Measurements from ENCODE around the gene SKI.

The SKI gene

DNA sequence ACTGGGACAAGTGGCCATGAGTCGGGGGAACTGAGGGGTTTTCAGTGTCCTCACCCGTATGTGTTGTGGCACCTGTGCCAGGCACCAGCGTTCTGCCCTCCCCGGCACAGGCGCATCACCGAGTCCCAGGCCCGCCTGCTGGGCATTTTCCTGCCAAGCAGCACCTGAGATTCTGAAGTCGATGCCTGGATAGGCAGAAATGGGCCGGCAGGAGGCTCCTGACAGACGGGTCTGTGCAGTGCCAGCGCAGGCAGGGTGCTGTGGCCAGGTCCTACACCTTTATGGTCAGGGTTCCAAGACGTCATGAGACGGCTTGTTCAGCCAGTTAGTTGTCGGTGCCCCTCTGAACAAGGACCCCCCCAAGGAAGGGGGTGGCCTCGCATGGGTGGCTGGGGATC, 44.2 kb upstream of the SKI start:
- peaks cover 60% of the 10 kb centered on the region for H3K36me3 ChIP-seq (ENCODE audit: insufficient read depth, insufficient read length, low read length)
- no peak overlapping the region for H3K9ac ChIP-seq (ENCODE audit: insufficient read length, low read depth)
- no peak for DNase-seq (ENCODE audit: low read depth, low spot score)
- H3K4me3 ChIP-seq (ENCODE audit: insufficient read length, low read depth) = no peak overlapping the region
- peaks cover 2% of the 10 kb centered on the region for H3K4me1 ChIP-seq (ENCODE audit: insufficient read depth, insufficient read length)
- no peaks in the 10 kb centered on the region for H3K9me3 ChIP-seq (ENCODE audit: insufficient read depth, low read length)
- H3K27me3 ChIP-seq (ENCODE audit: insufficient read depth, insufficient read length) = no peaks in the 10 kb centered on the region
- TF ChIP-seq ZNF274 (IDR thresholded peaks at IDR 0.05; ENCODE audit: low read depth, low read length) (no peak), SUZ12 (IDR thresholded peaks at IDR 0.05; ENCODE audit: extremely low read depth, insufficient read depth, insufficient read length) (no peak), YY1 (IDR thresholded peaks at IDR 0.05; ENCODE audit: insufficient read depth, insufficient read length) (no peak)

DNA sequence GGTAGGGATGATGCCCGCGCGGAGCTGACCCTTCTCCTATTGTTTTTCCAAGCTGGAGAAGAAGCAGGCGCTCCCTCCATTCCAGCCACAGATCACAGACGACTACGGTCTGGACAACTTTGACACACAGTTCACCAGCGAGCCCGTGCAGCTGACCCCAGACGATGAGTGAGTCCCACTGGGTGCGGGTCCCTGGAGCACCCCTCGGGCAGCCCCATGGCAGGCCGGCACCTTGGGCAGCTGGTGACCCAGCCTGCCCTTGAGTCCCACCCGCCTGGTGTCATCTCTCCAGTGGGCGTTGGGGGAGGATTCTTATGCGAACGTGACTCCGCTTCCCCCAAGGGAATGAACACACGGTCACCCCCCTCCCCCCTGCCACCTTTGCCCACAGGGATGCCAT, 43.6 kb upstream of the SKI start:
- Histone ChIP-seq H3K36me3 (ENCODE audit: insufficient read depth, insufficient read length, low read length) (peaks cover 60% of the 10 kb centered on the region), H3K27me3 (ENCODE audit: insufficient read depth, insufficient read length) (no peaks in the 10 kb centered on the region), H3K9me3 (ENCODE audit: insufficient read depth, low read length) (no peaks in the 10 kb centered on the region), H3K4me3 (ENCODE audit: insufficient read length, low read depth) (no peak overlapping the region), H3K4me1 (ENCODE audit: insufficient read depth, insufficient read length) (peaks cover 2% of the 10 kb centered on the region), H3K9ac (ENCODE audit: insufficient read length, low read depth) (no peak overlapping the region)
- no peak for DNase-seq (ENCODE audit: low read depth, low spot score)
- TF ChIP-seq SUZ12 (IDR thresholded peaks at IDR 0.05; ENCODE audit: extremely low read depth, insufficient read depth, insufficient read length) = no peak
- TF ChIP-seq ZNF274 (IDR thresholded peaks at IDR 0.05; ENCODE audit: low read depth, low read length) = no peak
- TF ChIP-seq YY1 (IDR thresholded peaks at IDR 0.05; ENCODE audit: insufficient read depth, insufficient read length) = no peak

DNA sequence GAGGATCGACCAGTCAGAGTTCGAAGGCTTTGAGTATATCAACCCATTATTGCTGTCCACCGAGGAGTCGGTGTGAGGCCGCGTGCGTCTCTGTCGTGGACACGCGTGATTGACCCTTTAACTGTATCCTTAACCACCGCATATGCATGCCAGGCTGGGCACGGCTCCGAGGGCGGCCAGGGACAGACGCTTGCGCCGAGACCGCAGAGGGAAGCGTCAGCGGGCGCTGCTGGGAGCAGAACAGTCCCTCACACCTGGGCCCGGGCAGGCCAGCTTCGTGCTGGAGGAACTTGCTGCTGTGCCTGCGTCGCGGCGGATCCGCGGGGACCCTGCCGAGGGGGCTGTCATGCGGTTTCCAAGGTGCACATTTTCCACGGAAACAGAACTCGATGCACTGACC, 43.2 kb upstream of the SKI start:
- Histone ChIP-seq H3K9me3 (ENCODE audit: insufficient read depth, low read length) (no peaks in the 10 kb centered on the region), H3K4me3 (ENCODE audit: insufficient read length, low read depth) (no peak overlapping the region), H3K9ac (ENCODE audit: insufficient read length, low read depth) (no peak overlapping the region), H3K4me1 (ENCODE audit: insufficient read depth, insufficient read length) (peaks cover 2% of the 10 kb centered on the region), H3K27me3 (ENCODE audit: insufficient read depth, insufficient read length) (no peaks in the 10 kb centered on the region), H3K36me3 (ENCODE audit: insufficient read depth, insufficient read length, low read length) (peaks cover 60% of the 10 kb centered on the region)
- TF ChIP-seq ZNF274 (IDR thresholded peaks at IDR 0.05; ENCODE audit: low read depth, low read length) (no peak), SUZ12 (IDR thresholded peaks at IDR 0.05; ENCODE audit: extremely low read depth, insufficient read depth, insufficient read length) (no peak), YY1 (IDR thresholded peaks at IDR 0.05; ENCODE audit: insufficient read depth, insufficient read length) (no peak)
- DNase-seq (ENCODE audit: low read depth, low spot score) = no peak

DNA sequence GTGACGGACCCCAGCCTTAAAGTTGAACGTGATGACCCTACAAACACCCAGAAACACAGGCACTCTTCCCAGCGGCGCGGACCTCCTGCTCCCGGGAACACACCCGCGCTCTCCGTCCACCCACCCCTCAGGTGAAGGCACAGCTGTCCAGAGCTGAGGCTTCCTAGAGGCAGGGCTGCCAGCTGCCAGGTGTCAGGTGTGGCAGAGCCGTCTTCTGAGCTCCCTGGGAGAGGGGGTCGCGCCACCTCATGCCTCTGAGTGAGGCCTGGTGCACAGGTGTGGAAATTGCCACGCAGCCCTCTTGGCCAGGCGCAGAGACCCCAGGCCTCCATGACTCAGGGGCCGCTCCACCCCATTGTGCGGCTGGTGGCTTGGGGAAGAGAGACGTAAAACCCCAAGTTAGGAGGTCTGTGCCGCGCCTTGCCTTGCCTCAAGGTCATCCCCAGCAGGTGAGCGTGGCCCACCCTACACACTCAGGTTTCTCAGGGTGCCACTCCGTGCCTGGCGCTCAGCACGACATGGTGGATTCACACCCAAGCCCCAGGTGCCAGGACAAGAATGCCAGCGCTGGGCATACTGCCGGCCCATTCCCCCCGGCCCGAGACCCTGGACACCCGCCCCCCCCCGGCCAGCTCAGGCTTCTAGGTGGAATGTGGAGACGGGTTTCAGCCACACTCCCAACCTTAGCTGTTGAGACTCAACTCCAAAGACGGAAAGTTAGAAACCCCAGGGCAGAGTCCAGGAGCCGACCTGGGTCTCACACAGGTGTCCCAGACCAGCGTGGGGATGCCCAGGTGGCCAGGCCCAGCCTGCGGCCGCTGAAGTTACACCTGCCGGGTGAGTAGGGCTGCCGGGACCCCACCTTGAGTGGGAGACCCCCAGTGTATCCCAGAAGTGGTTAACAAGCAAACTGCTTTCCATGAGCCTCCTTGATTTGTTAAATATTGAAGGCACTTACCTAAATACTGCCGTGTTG, 42.0 kb upstream of the SKI start:
- Histone ChIP-seq H3K9ac (ENCODE audit: insufficient read length, low read depth) (no peak overlapping the region), H3K4me3 (ENCODE audit: insufficient read length, low read depth) (no peak overlapping the region), H3K4me1 (ENCODE audit: insufficient read depth, insufficient read length) (peaks cover 5% of the 10 kb centered on the region), H3K36me3 (ENCODE audit: insufficient read depth, insufficient read length, low read length) (peaks cover 61% of the 10 kb centered on the region), H3K9me3 (ENCODE audit: insufficient read depth, low read length) (no peaks in the 10 kb centered on the region), H3K27me3 (ENCODE audit: insufficient read depth, insufficient read length) (no peaks in the 10 kb centered on the region)
- DNase-seq (ENCODE audit: low read depth, low spot score) = no peak
- TF ChIP-seq YY1 (IDR thresholded peaks at IDR 0.05; ENCODE audit: insufficient read depth, insufficient read length) (no peak), ZNF274 (IDR thresholded peaks at IDR 0.05; ENCODE audit: low read depth, low read length) (no peak)

DNA sequence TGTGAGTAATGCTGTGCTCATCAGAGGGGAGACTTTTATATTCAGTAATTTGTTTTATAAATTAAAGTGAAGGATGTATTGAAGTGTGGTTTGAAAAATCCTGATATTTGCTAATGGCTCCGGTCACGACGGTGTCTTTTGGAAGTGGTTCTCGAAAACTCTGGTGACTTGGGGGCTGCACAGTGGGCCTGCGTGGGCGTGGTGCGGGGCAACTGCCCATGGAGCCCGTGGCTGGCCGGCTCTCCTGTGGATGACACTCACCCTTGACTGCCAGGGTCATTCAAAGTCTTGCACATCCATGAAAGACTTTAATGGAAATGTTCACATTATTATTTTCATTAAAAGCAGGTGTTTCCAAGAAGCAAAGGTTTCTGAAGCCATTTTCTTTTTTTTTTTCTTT, 41.2 kb upstream of the SKI start:
- H3K4me1 ChIP-seq (ENCODE audit: insufficient read depth, insufficient read length) = peaks cover 5% of the 10 kb centered on the region
- no peak overlapping the region for H3K9ac ChIP-seq (ENCODE audit: insufficient read length, low read depth)
- H3K9me3 ChIP-seq (ENCODE audit: insufficient read depth, low read length) = no peaks in the 10 kb centered on the region
- TF ChIP-seq YY1 (IDR thresholded peaks at IDR 0.05; ENCODE audit: insufficient read depth, insufficient read length) = no peak
- no peak for TF ChIP-seq ZNF274 (IDR thresholded peaks at IDR 0.05; ENCODE audit: low read depth, low read length)
- peaks cover 62% of the 10 kb centered on the region for H3K36me3 ChIP-seq (ENCODE audit: insufficient read depth, insufficient read length, low read length)
- no peak for DNase-seq (ENCODE audit: low read depth, low spot score)
- no peak overlapping the region for H3K4me3 ChIP-seq (ENCODE audit: insufficient read length, low read depth)
- H3K27me3 ChIP-seq (ENCODE audit: insufficient read depth, insufficient read length) = no peaks in the 10 kb centered on the region

DNA sequence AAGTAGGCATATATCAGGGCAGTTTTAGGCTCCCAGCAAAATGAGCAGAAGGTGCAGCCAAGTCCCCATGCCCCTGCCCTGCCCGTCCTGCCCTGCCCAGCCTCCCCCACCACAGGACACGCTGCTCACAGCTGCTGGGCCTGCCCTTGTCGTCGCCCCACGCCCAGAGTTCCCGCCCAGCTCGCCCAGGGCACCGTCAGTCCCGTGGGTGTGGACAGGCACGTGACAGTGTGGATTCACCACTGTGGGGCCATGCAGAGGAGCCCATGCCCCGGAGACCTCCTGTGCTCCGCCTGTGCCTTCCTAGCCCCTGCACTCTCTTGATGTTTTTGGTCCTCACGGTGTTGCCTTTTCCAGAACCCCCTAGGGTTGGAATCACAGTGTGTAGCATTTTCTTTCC, 40.5 kb upstream of the SKI start:
- TF ChIP-seq SUZ12 (IDR thresholded peaks at IDR 0.05; ENCODE audit: extremely low read depth, insufficient read depth, insufficient read length) (no peak), ZNF274 (IDR thresholded peaks at IDR 0.05; ENCODE audit: low read depth, low read length) (no peak), YY1 (IDR thresholded peaks at IDR 0.05; ENCODE audit: insufficient read depth, insufficient read length) (no peak)
- Histone ChIP-seq H3K36me3 (ENCODE audit: insufficient read depth, insufficient read length, low read length) (peaks cover 61% of the 10 kb centered on the region), H3K9ac (ENCODE audit: insufficient read length, low read depth) (no peak overlapping the region), H3K27me3 (ENCODE audit: insufficient read depth, insufficient read length) (no peaks in the 10 kb centered on the region), H3K9me3 (ENCODE audit: insufficient read depth, low read length) (no peaks in the 10 kb centered on the region), H3K4me3 (ENCODE audit: insufficient read length, low read depth) (no peak overlapping the region), H3K4me1 (ENCODE audit: insufficient read depth, insufficient read length) (peaks cover 5% of the 10 kb centered on the region)
- DNase-seq (ENCODE audit: low read depth, low spot score) = no peak

DNA sequence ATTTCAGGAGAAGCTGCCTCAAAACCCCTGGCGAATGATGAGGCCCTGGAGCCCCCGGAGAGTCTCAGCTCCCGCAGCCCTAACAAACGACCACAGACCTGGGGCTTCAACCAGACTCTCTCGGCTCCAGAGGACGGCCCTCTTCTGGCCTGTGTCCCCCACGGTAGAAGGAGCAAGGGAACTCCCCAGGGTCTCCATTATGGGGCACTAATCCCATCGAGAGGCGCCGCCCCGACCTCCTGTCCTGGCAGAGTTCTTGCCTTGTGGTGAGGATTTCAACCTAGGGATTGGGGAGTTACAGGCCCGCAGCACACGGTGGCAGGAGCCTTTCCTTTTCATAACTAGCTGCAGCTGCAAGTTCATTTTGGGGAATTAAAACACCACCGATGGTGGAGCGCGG, 39.8 kb upstream of the SKI start:
- Histone ChIP-seq H3K9ac (ENCODE audit: insufficient read length, low read depth) (no peak overlapping the region), H3K36me3 (ENCODE audit: insufficient read depth, insufficient read length, low read length) (peaks cover 62% of the 10 kb centered on the region), H3K4me3 (ENCODE audit: insufficient read length, low read depth) (no peak overlapping the region), H3K4me1 (ENCODE audit: insufficient read depth, insufficient read length) (peaks cover 5% of the 10 kb centered on the region), H3K27me3 (ENCODE audit: insufficient read depth, insufficient read length) (no peaks in the 10 kb centered on the region), H3K9me3 (ENCODE audit: insufficient read depth, low read length) (no peaks in the 10 kb centered on the region)
- no peak for DNase-seq (ENCODE audit: low read depth, low spot score)
- TF ChIP-seq SUZ12 (IDR thresholded peaks at IDR 0.05; ENCODE audit: extremely low read depth, insufficient read depth, insufficient read length) (no peak), YY1 (IDR thresholded peaks at IDR 0.05; ENCODE audit: insufficient read depth, insufficient read length) (no peak), ZNF274 (IDR thresholded peaks at IDR 0.05; ENCODE audit: low read depth, low read length) (no peak)
